CD4-positive, alpha-beta T cell treated with Interleukin-4 for 1 hour (primary cell): ENCODE data around the gene LGALS1.

ENCODE experiments used
- DNase-seq, 2 donors: peaks; one replicate each; pipeline ENCODE4 v3.0.0-alpha.2; 2020 to 2022

The LGALS1 gene

DNA sequence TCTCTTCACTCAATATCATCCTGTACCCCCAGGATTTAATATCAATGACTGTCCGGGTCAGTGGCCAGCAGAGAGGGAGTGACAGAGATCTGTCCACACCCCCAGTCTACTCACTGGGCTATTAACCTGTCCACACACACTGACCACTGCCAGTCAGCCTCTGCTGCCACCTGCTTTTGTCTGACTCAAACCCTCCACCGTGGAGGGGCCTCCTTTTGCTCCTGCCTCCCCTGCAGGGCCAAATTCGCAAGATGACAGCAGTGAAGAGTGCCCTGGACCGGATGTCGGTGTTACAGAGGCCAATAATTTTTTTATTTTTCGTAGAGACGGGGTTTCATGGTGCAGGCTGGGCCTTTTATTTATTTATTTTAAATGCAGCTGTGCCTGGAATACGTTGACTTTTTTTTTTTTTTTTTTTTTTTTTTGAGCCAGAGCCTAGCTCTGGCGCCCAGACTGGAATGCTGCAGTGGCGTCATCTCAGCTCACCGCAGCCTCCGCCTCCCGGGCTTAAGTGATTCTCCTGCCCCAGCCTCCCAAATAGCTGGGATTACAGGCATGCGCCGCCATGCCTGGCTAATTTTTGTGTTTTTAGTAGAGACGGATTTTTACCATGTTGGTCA, 11.8 kb upstream of the LGALS1 start:
- DNase-seq, result no peak

DNA sequence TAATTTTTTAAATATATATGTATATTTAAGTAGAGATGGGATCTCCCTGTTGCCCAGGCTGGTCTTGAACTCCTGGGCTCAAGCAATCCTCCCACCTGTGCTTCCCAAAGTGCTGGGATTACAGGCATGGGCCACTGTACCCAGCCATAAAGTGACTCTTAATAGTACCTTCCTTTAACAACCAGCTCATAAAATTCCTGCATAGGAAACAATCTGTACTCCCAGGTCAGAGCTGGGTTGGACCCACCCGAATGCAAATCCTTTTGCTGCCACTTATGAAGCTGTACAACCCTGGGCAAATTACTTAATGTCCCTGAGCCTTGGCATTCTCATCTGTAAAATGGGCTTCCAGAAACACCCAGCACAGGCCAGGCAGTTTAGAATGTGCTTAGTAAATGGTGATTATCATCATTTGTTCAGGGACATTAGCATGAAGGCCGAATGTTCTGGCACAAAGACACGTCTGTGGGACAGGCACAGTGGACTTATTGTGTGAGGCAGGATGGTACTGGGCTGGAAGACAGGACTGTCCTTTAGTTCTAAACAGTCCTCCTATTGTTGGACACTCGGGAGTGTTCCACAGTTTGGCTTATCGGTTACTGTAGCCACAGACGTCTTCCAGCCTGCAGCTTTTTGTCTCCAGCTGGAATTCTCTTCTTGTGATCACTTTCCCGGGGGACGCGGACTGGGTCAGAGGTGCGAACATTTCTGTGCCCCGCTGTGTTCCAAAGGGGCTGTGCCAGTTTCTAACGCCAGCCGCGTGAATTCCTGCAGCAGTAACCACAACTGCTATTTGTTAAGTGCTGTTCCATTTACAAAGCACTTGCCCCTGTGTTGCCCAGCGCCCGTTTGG, 11.0 kb upstream of the LGALS1 start:
- DNase-seq, result no peak

DNA sequence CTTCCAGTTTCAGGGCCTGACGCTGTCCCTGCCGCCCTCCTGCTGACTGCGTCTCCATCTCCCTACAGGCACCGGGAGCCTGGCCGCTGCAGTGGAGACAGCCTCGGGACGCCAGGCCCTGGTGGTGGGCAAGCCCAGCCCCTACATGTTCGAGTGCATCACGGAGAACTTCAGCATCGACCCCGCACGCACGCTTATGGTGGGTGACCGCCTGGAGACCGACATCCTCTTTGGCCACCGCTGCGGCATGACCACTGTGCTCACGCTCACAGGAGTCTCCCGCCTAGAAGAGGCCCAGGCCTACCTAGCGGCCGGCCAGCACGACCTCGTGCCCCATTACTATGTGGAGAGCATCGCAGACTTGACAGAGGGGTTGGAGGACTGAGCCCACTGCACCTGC, 9.9 kb upstream of the LGALS1 start:
- DNase-seq, result no peak

- no peak for DNase-seq
These were observed 5.8 kb upstream of the LGALS1 start for GRCh38 chr22:37669586-37669985.

DNA sequence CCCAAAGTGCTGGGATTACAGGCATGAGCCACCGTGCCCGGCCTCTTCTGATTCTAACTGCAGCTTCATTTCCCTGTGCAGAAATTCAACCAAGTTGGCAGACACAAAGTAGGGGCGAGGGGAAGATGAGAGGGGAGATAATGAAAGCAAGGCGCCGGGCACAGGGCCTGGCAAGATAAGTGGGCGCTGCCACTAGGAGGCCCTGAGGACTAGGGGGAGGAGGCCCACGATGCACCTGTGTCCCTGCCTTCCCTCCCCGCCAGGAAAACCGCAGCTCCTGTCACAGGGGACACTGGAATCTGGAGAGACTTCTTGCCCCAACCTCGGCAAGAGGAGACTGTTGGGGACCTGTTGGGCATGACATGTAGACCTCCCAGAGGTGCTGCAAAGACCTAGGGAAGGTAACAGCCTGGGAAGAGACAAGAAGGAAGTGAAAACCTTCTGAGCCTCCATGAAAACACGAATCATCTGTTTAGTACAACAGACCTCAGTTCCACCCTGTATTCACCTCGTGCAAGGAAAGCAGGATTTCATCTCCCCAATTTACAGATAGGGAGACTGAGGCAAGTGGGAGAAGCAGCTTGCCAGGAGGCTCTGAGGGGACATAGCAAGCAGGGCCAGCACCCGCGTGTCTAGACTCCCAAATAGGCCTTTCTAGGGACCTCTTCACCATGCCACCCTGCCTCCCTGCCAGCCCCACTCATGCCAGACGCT, 3.1 kb upstream of the LGALS1 start:
- DNase-seq, result peak; percentile 29 to 33

DNA sequence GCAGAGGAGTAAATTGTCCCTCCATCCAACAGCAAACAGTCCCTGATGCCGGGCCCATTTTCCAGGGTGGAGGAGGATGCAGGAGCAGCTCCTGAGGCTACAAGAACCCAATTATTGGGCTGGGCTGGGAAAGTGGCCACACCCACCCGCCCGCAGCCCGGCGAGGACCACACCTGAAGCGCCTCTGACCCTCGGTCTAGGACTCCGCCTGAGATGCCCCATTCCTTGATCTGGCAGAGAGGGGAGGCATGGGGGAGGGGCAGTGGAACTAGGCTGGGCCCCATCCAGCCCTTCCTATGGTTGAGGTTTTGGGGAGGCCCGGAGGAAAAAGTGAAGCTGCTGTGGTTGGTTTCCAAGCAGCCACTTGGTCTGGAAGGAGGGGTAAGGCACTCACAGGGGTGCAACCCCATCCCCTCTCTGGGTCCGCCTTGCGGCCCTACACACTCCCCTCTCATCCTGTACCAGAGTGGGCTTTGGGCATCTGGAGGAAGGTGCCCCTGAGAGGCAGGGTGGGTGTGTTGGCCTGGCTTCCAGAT, 2.4 kb upstream of the LGALS1 start:
- DNase-seq, result no peak

DNA sequence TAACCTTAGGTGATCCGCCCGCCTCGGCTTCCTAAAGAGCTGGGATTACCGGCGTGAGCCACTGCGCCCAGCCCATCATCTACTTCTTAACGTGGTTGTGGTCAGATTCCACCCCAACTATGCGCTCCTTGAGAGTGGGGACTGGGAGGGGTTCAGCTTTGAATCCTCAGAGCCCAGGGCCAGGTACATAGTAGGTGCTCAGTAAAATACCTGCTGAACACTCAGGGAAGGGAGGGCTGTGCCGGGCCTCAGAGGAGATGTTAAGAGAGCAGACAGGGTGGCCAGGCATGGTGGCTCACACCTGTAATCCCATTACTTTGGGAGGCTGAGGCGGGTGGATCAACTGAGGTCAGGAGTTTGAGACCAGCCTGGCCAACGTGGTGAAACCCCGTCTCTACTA, 1.2 kb upstream of the LGALS1 start:
- no peak for DNase-seq

DNA sequence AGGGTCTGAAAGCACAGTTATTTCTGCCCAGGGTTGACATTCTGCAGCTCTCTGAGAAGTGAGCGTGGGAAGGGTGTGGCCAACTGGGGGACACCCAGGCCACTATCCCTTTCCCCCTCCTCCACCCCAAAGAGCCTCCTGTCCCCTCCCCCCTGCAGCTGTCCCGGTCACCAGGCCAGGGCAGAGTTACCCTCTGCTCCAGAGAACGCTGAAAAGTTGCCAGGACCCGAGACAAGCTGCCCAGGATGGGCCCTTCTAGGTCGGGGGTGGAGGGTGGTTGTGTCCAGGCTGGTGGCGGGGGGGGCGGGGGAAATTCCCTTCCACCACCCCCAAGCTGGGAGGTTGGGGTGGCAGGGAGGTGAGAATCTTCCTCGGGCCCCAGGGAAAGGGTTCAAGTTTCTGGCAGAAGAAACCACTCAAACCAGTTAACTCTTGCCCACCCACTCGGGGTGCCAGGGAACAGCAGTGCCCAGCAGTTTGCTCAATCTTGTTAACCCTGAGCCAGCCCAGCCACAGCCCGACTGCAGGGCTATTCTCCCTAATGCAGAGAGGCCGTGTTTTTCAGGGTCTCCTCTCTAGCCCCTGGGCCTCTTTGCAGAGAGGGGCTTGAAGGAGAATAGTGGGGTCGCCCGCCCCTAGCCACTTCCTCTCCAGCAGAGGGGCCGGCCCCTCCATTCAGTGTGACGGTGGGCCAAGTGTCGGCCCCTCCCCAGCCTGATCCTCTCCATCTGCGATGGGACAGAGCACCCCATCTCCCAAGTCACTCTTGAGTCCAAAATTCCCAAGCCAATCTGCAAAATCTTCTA, 697 bp downstream of the LGALS1 start:
- DNase-seq, result peak; percentile 32 to 44

GRCh38 chr22:37676736-37677492, 1.5 kb downstream of the LGALS1 start:
- peak; percentile 94 for DNase-seq

- DNase-seq, result no peak
These were observed 2.1 kb downstream of the LGALS1 start for GRCh38 chr22:37677493-37677974.

DNA sequence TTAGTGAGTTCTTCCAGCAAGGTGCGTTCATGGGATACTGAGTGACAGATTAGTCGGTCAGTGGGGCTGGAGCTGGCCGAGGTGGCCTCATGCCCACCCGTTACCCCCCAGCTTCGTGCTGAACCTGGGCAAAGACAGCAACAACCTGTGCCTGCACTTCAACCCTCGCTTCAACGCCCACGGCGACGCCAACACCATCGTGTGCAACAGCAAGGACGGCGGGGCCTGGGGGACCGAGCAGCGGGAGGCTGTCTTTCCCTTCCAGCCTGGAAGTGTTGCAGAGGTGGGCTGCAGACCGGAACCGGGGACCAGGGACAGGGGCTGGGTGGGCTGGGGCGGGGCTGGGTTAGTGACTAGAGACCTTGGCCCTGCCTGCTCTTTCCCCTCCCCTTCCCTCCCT, 2.9 kb downstream of the LGALS1 start:
- no peak for DNase-seq

DNA sequence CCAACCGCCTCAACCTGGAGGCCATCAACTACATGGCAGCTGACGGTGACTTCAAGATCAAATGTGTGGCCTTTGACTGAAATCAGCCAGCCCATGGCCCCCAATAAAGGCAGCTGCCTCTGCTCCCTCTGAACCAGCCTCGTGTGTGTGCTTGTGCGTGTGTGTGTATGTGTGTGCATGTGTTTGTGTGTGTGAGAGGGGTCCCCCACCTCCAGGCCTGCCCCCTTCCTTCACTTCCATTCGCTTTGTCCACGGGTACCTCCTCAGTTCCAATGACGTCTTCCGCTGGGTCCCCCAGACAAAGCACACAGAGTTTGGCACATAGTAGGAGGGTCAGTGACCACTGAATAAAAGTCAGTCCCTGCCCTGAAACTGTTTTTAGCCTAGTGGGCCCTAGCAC, 4.2 kb downstream of the LGALS1 start:
- DNase-seq, result no peak

GRCh38 chr22:37680191-37680851, 4.9 kb downstream of the LGALS1 start:
- no peak for DNase-seq

DNA sequence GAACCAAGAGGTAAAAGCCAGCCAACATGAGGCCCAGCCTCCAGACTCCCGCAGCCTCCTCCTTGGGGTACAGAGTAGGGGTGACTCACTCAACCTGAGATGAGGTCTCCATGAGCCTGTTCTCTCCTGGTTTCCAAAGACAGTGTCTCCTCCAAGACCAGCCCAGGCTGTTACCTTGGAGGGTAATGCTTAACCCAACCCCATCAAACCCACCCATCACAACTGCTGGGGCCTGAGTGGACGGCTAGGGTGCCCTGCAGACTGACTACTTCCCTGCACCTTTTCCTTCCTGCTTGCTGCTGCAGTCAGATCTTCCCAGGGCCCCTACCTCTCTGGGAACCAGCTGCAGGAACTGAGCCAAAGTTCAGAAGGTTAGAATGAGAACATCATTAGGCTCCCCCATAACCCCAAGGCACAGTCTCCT, 5.6 kb downstream of the LGALS1 start:
- DNase-seq, result no peak

- DNase-seq, result peak; percentile 80 to 82
These were observed 6.2 kb downstream of the LGALS1 start for GRCh38 chr22:37681556-37682049.

DNA sequence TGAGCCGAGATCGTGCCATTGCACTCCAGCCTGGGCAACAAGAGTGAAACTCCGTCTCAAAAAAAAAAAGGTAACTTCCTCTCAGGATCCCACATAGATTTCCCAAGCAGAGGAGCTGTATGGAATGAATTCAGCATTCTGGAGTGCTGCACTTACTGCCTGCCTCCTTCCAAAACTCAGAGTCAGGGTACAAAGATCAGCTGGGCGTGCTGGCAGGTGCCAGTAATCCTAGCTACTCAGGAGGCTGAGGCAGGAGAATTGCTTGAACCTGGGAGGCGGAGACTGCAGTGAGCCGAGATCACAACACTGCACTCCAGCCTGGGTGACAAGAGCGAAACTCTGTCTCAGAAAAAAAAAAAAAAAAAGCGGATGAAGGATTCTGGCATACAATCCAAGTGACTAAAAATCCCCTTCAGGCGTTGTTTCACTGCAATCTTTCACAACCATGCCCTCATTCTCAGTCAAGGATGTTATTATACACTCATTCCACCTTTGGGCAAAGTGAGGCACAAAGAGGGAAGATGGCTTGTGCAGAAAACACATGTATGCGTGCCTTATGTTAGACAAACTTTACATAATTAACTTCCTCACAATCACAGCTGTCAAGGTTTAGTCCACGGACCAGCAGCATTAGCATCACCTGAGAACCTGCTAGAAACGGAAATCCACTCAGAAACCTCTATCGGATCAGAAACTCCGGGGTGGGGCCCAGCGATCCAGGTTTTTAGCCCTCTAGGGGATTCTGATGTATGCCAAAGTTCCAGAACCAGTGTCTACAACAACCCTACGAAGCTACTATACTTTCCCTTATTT, 9.6 kb downstream of the LGALS1 start:
- no peak for DNase-seq

DNA sequence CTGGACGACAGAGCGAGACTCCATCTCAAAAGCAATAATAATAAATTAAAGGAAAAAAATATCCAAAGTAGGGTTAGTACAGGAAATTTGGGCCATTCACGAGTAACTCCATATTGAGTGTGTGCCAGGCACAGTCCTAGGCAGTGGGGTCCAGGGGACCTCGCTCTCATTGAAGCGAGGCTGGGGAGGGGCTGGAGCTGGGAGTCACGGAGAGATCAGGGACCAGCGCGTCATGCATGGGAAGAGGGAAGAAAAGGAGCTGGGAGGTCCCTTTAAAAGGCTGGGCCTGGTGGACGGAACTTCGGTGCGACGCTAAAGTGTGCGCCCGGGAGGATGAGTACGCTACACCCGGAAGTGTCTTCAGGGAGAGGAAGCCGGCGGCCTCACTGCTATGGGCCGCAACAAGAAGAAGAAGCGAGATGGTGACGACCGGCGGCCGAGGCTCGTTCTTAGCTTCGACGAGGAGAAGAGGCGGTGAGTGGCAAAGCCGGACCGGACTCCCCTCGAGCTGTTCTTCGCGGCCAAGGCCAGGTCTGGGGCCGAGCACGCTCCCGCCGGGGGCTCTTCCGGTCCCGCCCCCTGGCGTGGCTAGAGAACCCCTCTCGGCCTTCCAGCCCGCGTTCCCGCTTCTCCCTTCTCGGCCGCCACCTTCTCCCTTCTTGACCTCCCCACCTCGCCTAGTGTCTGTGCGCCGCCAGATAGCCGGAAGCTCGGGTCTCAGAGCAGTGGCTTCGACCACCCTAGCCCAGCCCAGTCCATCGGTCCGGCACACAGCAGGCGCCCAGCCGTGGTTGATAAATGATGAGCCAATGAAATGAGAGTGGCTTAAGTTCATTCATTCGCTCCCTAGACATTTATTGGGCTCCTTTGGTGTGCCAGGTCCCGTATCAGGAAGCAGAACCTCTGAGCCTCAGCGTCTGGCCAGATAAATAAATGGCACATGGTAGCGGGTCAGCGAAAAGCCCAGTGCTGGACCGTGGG, 10.9 kb downstream of the LGALS1 start, which contains the start of gene NOL12:
TSS of gene NOL12 (plus strand) at position 342 of the 981 bp plus-strand sequence. CDS start at position 392, 50 bp downstream.
- DNase-seq, result peak; percentile 83 to 86

DNA sequence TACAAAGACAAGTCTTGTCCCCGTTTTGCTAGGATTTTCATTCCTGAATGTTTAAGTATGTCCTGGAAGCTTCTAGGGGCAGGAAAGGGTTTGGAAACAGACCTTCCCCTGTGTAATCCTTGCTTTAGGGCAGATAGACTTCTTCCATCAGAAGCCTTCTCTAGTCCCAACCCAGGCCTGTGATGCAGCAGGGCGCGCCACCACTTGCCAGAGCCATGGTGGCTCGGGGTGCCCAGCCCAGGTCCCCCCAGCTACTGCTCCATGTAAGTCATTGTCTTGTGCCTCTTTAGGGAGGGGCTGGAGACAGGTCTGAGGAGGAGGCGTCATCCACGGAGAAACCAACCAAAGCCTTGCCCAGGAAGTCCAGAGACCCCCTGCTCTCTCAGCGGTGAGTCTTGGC, 15.0 kb downstream of the LGALS1 start:
- DNase-seq, result no peak
